Measurements from ENCODE around the gene IGSF22. TPM values are rescaled to one million over a fixed set of nuclear protein-coding genes. Genes with fewer than 3 reads are reported as not detected.

The IGSF22 gene
- total RNA-seq, 1 experiment from 2014 or later, result not detected

DNA sequence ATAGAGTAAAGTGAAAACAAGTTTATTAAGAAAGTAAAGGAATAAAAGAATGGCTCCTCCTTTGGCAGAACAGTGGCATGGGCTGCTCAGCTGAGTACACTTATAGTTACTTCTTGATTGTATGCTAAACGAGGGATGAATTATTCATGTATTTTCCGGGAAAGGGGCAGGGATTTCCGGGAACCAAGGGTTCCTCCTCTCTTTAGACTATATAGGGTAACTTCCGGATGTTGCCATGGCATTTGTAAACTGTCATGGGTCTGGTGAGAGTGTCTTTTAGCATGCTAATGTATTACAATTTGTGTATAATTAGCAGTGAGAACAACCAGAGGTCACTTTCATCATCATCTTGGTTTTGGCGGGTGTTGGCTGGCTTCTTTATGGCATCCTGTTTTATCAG, 68.3 kb downstream of the IGSF22 start:
- H2AFZ ChIP-seq (ENCODE audit: low read length), result no peak overlapping the region
- H3K27me3 ChIP-seq (ENCODE audit: low read length), result no peaks in the 10 kb centered on the region
- no peaks in the 10 kb centered on the region for H3K9me2 ChIP-seq (replicated peaks; ENCODE audit: insufficient read depth, low read length)
- no peak overlapping the region for H3K27ac ChIP-seq (ENCODE audit: low read length)
- no peaks in the 10 kb centered on the region for H4K20me1 ChIP-seq (ENCODE audit: insufficient read depth, low read depth, low read length)
- no peaks in the 10 kb centered on the region for H3K79me2 ChIP-seq (ENCODE audit: low read length)
- H3K4me1 ChIP-seq (ENCODE audit: low read length), result no peaks in the 10 kb centered on the region
- no peak overlapping the region for H3K4me2 ChIP-seq (ENCODE audit: low read depth, low read length, poor library complexity, severe bottlenecking)
- H3K4me3 ChIP-seq (ENCODE audit: low read length), result no peak overlapping the region
- DNase-seq, result no peak
- no peaks in the 10 kb centered on the region for H3K9me3 ChIP-seq (ENCODE audit: low read length)
- H3K36me3 ChIP-seq (ENCODE audit: insufficient read depth, low read length), result no peaks in the 10 kb centered on the region
- H3K9ac ChIP-seq (ENCODE audit: low read length), result no peak overlapping the region

Other genes with a start within 250 kb of the IGSF22 start
- gene TSG101, start 199.2 kb downstream of the IGSF22 start, total RNA-seq (2014; rRNA removed; shearing (Covaris generic); ENCODE audit: low replicate concordance), result 54.2 and 105 TPM in 2 replicates
- gene UEVLD, start 137.5 kb downstream of the IGSF22 start, total RNA-seq (2014; rRNA removed; shearing (Covaris generic); ENCODE audit: low replicate concordance), result 10.4 and 14.8 TPM in 2 replicates
- gene MISFA, start 126.4 kb downstream of the IGSF22 start, total RNA-seq (2014; rRNA removed; shearing (Covaris generic); ENCODE audit: low replicate concordance), result 1.2 TPM in 1 of 2 replicates, not detected in the other
- gene SPTY2D1, start 91.8 kb downstream of the IGSF22 start, total RNA-seq (2014; rRNA removed; shearing (Covaris generic); ENCODE audit: low replicate concordance), result 11.1 TPM in 2 replicates
- gene TMEM86A, start 27.4 kb downstream of the IGSF22 start, total RNA-seq (2014; rRNA removed; shearing (Covaris generic); ENCODE audit: low replicate concordance), result 0.14 and 0.45 TPM in 2 replicates
- gene PTPN5, start 65.6 kb upstream of the IGSF22 start, total RNA-seq (2014; rRNA removed; shearing (Covaris generic); ENCODE audit: low replicate concordance), result not detected in 2 replicates
- not detected in 2 replicates for gene MRGPRX1, start 213.2 kb upstream of the IGSF22 start, total RNA-seq (2014; rRNA removed; shearing (Covaris generic); ENCODE audit: low replicate concordance)